H1 (cell line): ENCODE data around the gene MYO1D. TPM values are rescaled to one million over a fixed set of nuclear protein-coding genes. Genes with fewer than 3 reads are reported as not detected.

Experiments used
- ATF3 ChIP-seq: IDR thresholded peaks from 2 replicates; pipeline ENCODE4 v1.6.1; 2011; ENCODE audit warnings: low read depth, mild to moderate bottlenecking, low read length; ENCODE audit not compliant: insufficient read depth
- CEBPB ChIP-seq: IDR thresholded peaks from 2 replicates; pipeline ENCODE4 v1.6.1; 2012; ENCODE audit warnings: low read depth, low read length
- KDM4A ChIP-seq: IDR thresholded peaks from one replicate; pipeline ENCODE4 v1.7.1; 2012; ENCODE audit warnings: low read depth, mild to moderate bottlenecking, moderate library complexity, low read length, inconsistent platforms; ENCODE audit not compliant: severe bottlenecking
- RNF2 ChIP-seq: fragments of 200-900, 300-1000 bp; sonication (generic); IDR thresholded peaks from 2 replicates; pipeline ENCODE4 v1.7.1; 2016; ENCODE audit warnings: borderline replicate concordance, low read depth, mild to moderate bottlenecking, antibody characterized with exemption, low read length; ENCODE audit not compliant: poor library complexity, severe bottlenecking; ENCODE audit errors: missing control alignments
- SP1 ChIP-seq: IDR thresholded peaks from 2 replicates; pipeline ENCODE4 v1.6.1; 2011; ENCODE audit warnings: low read depth, low read length
- polyA plus RNA-seq, 7 experiments: library from polyadenylated mRNA; depleted of rRNA in 3 of 7; stranded (reverse) in 5 of 7; unstranded in 2 of 7; fragments of >200 nt in 5 of 7; fragments of 200-250 nt in 2 of 7; gene quantifications; 1 replicate in 5 of 7; 2 replicates in 1 of 7; 4 replicates in 1 of 7; pipeline versions ENCODE4 v1.2.1 to v1.2.3, GENCODE V29; 2011 to 2013; ENCODE audit warnings: missing spikeins in 2 of 7, mixed read lengths in 2 of 7
- total RNA-seq: library from RNA; stranded (reverse); fragmentation: NEBNext Ultra II Directional; extraction: Animal tissue kit (Norgen Biotek cat#: 25700); gene quantifications from 2 replicates; pipeline ENCODE4 v1.2.1, GENCODE V29; 2021

The MYO1D gene
- total and polyA plus RNA-seq, 2 of the 8 experiments (the other 6 are each of a cell fraction or from before 2014, with no cell fraction given): 6.5 to 25.4 TPM

GRCh38 chr17:32508926-32509325 is 368.0 kb downstream of the MYO1D start (continued):
- TF ChIP-seq ATF3 (no peak), KDM4A (no peak), CEBPB (no peak), RNF2 (no peak), SP1 (no peak)
